Activated naive CD4-positive, alpha-beta T cell treated with anti-CD3 and anti-CD28 coated beads, Interleukin-2, amount 50 U/mL, for 72 hours (primary cell): ENCODE measurements around the gene RAC3. TPM values are rescaled to one million over a fixed set of nuclear protein-coding genes. Genes with fewer than 3 reads are reported as not detected.
A peak's percentile ranks its signal among the peaks of the same experiment; 100 is the strongest.

Experiments used
- ATAC-seq, 2 donors: fragments of 150-1000 bp; cut with Tn5 transposase; 2 replicates each; pipeline ENCODE4 v1.10.0; 2021; ENCODE audit warnings: mild to moderate bottlenecking in 2 of 2, moderate library complexity in 2 of 2
- DNase-seq, 2 donors: peaks; one replicate each; pipeline ENCODE4 v3.0.0; 2021 to 2022; ENCODE audit warnings: low spot score in 2 of 2
- H3K27ac Mint-ChIP-seq, 2 donors: one replicate each; pipeline ENCODE4 v1.8.0; 2022; ENCODE audit warnings: mild to moderate bottlenecking in 2 of 2, mixed read lengths in 2 of 2
- H3K36me3 Mint-ChIP-seq, 2 donors: one replicate each; pipeline ENCODE4 v1.8.0; 2022; ENCODE audit warnings: mixed read lengths in 2 of 2
- H3K9me3 Mint-ChIP-seq, 2 donors: one replicate each; pipeline ENCODE4 v1.8.0; 2022; ENCODE audit warnings: mixed read lengths in 2 of 2
- total RNA-seq, 2 donors: library from RNA; stranded (reverse); gene quantifications; one replicate each; pipeline ENCODE4 v1.2.3, GENCODE V29; 2022

RAC3 gene
- total RNA-seq, 2 donors from 2014 or later: 5.7 to 13.5 TPM

- Mint-ChIP-seq H3K27ac (peak overlapping the region in 1 of 2 donors; percentile 90), H3K36me3 (no peaks in the 10 kb centered on the region), H3K9me3 (no peaks in the 10 kb centered on the region)
- ATAC-seq (no peak), DNase-seq (no peak)
Observed at GRCh38 chr17:82054351-82055022, 23.0 kb downstream of the RAC3 start.

- no peak for ATAC-seq
- Mint-ChIP-seq H3K27ac (peak overlapping the region in 1 of 2 donors; percentile 90), H3K36me3 (no peaks in the 10 kb centered on the region), H3K9me3 (no peaks in the 10 kb centered on the region)
- no peak for DNase-seq
Observed at GRCh38 chr17:82055023-82055964, 23.8 kb downstream of the RAC3 start.

- no peak for DNase-seq
- no peaks in the 10 kb centered on the region for H3K9me3 Mint-ChIP-seq
- H3K36me3 Mint-ChIP-seq: no peaks in the 10 kb centered on the region
- H3K27ac Mint-ChIP-seq: no peak overlapping the region
- ATAC-seq: no peak
Observed at GRCh38 chr17:82055965-82056728, 24.7 kb downstream of the RAC3 start.

- DNase-seq (no peak), ATAC-seq (no peak)
- H3K27ac Mint-ChIP-seq: peak overlapping the region in 1 of 2 donors; percentile 15
- no peaks in the 10 kb centered on the region for H3K9me3 Mint-ChIP-seq
- no peaks in the 10 kb centered on the region for H3K36me3 Mint-ChIP-seq
Observed at GRCh38 chr17:82056729-82057621, 25.5 kb downstream of the RAC3 start.

- H3K9me3 Mint-ChIP-seq: no peaks in the 10 kb centered on the region
- H3K27ac Mint-ChIP-seq: no peak overlapping the region
- DNase-seq (no peak), ATAC-seq (no peak)
- no peaks in the 10 kb centered on the region for H3K36me3 Mint-ChIP-seq
Observed at GRCh38 chr17:82058230-82058854, 26.9 kb downstream of the RAC3 start.

GRCh38 chr17:82058855-82059249 is 27.4 kb downstream of the RAC3 start:
- Mint-ChIP-seq H3K36me3 (no peaks in the 10 kb centered on the region), H3K27ac (no peak overlapping the region), H3K9me3 (no peaks in the 10 kb centered on the region)
- ATAC-seq (no peak), DNase-seq (no peak)

GRCh38 chr17:82059272-82060000 is 28.0 kb downstream of the RAC3 start:
- Mint-ChIP-seq H3K36me3 (no peaks in the 10 kb centered on the region), H3K27ac (no peak overlapping the region), H3K9me3 (no peaks in the 10 kb centered on the region)
- DNase-seq (no peak), ATAC-seq (no peak)

- H3K27ac Mint-ChIP-seq: peak overlapping the region in 1 of 2 donors; percentile 75
- no peak for ATAC-seq
- H3K9me3 Mint-ChIP-seq: no peaks in the 10 kb centered on the region
- DNase-seq: no peak
- H3K36me3 Mint-ChIP-seq: no peaks in the 10 kb centered on the region
Observed at GRCh38 chr17:82060001-82060380, 28.5 kb downstream of the RAC3 start.

GRCh38 chr17:82060614-82061013 is 29.1 kb downstream of the RAC3 start:
- ATAC-seq (no peak), DNase-seq (no peak)
- no peaks in the 10 kb centered on the region for H3K9me3 Mint-ChIP-seq
- peak overlapping the region in 1 of 2 donors; percentile 75 for H3K27ac Mint-ChIP-seq
- H3K36me3 Mint-ChIP-seq: no peaks in the 10 kb centered on the region

GRCh38 chr17:82061047-82061925 is 29.8 kb downstream of the RAC3 start:
- no peaks in the 10 kb centered on the region for H3K9me3 Mint-ChIP-seq
- no peak for DNase-seq
- ATAC-seq: no peak
- peaks cover 0 to 3% of the 10 kb centered on the region in 2 donors for H3K36me3 Mint-ChIP-seq
- peak overlapping the region in 1 of 2 donors; percentile 75 for H3K27ac Mint-ChIP-seq

- Mint-ChIP-seq H3K27ac (no peak overlapping the region), H3K9me3 (no peaks in the 10 kb centered on the region), H3K36me3 (peaks cover 0 to 4% of the 10 kb centered on the region in 2 donors)
- ATAC-seq (no peak), DNase-seq (no peak)
Observed at GRCh38 chr17:82062076-82062983, 30.9 kb downstream of the RAC3 start.

- peaks cover 0 to 4% of the 10 kb centered on the region in 2 donors for H3K36me3 Mint-ChIP-seq
- ATAC-seq (no peak), DNase-seq (no peak)
- no peak overlapping the region for H3K27ac Mint-ChIP-seq
- no peaks in the 10 kb centered on the region for H3K9me3 Mint-ChIP-seq
Observed at GRCh38 chr17:82062984-82063368, 31.5 kb downstream of the RAC3 start.
